Ascending aorta (tissue), 2 donors: ENCODE data around the gene ZC3H12A. TPM values are rescaled to one million over a fixed set of nuclear protein-coding genes. Genes with fewer than 3 reads are reported as not detected.

Experiments used
- DNase-seq, 2 donors: peaks; one replicate each; pipeline ENCODE4 v3.0.0-alpha.2; 2019; ENCODE audit warnings: low spot score in 2 of 2
- H3K27ac ChIP-seq, 2 donors: fragments of 200-600 bp; sonication (generic); one replicate each; pipeline ENCODE4 v1.5.1; 2016 to 2017; ENCODE audit warnings: mild to moderate bottlenecking in 1 of 2
- H3K27me3 ChIP-seq: fragments of 200-600 bp; sonication (generic); one replicate; pipeline ENCODE4 v1.5.1; 2017
- H3K36me3 ChIP-seq, 2 donors: fragments of 200-600 bp; sonication (generic); one replicate each; pipeline ENCODE4 v1.5.1; 2016
- H3K4me1 ChIP-seq, 2 donors: fragments of 200-600 bp; sonication (generic); one replicate each; pipeline ENCODE4 v1.5.1; 2016 to 2017; ENCODE audit warnings: mild to moderate bottlenecking in 1 of 2
- H3K4me3 ChIP-seq, 2 donors: fragments of 200-600 bp; sonication (generic); one replicate each; pipeline ENCODE4 v1.5.1; 2016 to 2017; ENCODE audit warnings: mild to moderate bottlenecking in 1 of 2
- H3K9me3 ChIP-seq, 2 donors: fragments of 200-600 bp; sonication (generic); one replicate each; pipeline ENCODE4 v1.5.1; 2016
- intact Hi-C: fragments of 100-400 bp; cut with DNase I; formaldehyde crosslinking; loops from one replicate; pipeline ENCODE4 v1.15.1; 2023
- total RNA-seq: library from RNA; depleted of rRNA; stranded (reverse); fragments of >200 nt; gene quantifications from one replicate; pipeline ENCODE4 v1.1.0, GENCODE V29; 2016
- TF ChIP-seq, protein P1 (sequence below), 3 experiments: fragments of 200-600 bp in 2 of 3; fragments of 450-650 bp in 1 of 3; sonication (generic) in 2 of 3; IDR thresholded peaks; one replicate each; pipeline ENCODE4 v1.5.1; 2016 to 2019; ENCODE audit warnings: antibody characterized with exemption in 3 of 3, mild to moderate bottlenecking in 1 of 3, moderate library complexity in 1 of 3

ZC3H12A gene
- total RNA-seq, 1 donor from 2014 or later = 12.8 TPM

DNA sequence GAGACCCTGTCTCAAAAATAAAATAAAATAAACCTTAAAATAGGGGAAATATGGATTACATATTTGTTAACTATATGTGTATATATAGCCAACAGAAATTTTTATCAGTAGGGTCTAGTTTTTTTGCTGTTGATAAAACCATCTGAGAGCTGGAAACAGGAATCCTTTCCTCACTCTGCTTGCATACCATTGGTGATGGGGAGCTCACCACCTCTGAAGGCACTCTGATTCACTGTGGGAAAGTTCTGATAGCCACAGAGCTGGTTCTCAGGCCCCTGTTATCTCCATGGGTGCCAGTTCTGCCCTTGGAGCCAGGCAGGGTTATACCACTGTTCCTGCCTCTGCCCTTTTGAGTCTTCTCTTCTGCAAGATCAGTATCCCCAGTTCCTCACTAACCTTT lies 17.8 kb upstream of the ZC3H12A start:
- TF ChIP-seq, protein P1, sequence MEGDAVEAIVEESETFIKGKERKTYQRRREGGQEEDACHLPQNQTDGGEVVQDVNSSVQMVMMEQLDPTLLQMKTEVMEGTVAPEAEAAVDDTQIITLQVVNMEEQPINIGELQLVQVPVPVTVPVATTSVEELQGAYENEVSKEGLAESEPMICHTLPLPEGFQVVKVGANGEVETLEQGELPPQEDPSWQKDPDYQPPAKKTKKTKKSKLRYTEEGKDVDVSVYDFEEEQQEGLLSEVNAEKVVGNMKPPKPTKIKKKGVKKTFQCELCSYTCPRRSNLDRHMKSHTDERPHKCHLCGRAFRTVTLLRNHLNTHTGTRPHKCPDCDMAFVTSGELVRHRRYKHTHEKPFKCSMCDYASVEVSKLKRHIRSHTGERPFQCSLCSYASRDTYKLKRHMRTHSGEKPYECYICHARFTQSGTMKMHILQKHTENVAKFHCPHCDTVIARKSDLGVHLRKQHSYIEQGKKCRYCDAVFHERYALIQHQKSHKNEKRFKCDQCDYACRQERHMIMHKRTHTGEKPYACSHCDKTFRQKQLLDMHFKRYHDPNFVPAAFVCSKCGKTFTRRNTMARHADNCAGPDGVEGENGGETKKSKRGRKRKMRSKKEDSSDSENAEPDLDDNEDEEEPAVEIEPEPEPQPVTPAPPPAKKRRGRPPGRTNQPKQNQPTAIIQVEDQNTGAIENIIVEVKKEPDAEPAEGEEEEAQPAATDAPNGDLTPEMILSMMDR (IDR thresholded peaks at IDR 0.05) = no peak
- H3K27ac ChIP-seq = peak overlapping the region in 1 of 2 donors; percentile 9
- DNase-seq = no peak
- no peaks in the 10 kb centered on the region for H3K9me3 ChIP-seq
- H3K27me3 ChIP-seq = no peaks in the 10 kb centered on the region
- no peak overlapping the region for H3K4me3 ChIP-seq
- no peaks in the 10 kb centered on the region for H3K4me1 ChIP-seq
- no peaks in the 10 kb centered on the region for H3K36me3 ChIP-seq
- intact Hi-C loops = no loop called here

DNA sequence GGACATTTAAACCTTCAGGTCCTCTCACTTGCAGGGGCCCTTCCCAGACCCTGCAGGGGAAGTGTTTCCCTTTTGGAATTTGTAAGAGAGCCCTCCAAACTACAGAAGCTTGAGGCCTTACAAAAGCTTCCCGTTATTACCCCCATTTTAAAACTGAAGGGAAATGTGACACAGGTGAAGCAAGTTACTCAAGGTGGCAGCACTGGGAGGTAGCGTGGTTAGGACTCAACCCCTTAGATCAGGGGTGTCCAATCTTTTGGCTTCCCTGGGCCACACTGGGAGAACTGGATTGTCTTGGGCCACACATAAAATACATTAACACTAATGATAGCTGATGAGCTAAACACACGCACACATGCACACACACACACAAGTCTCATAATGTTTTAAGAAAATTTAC lies 15.8 kb upstream of the ZC3H12A start:
- TF ChIP-seq, protein P1 (IDR thresholded peaks at IDR 0.05) = no peak
- Histone ChIP-seq H3K36me3 (no peaks in the 10 kb centered on the region), H3K27me3 (no peaks in the 10 kb centered on the region), H3K27ac (no peak overlapping the region), H3K4me1 (no peaks in the 10 kb centered on the region), H3K9me3 (no peaks in the 10 kb centered on the region), H3K4me3 (no peak overlapping the region)
- no peak for DNase-seq
- intact Hi-C loops = no loop called here

DNA sequence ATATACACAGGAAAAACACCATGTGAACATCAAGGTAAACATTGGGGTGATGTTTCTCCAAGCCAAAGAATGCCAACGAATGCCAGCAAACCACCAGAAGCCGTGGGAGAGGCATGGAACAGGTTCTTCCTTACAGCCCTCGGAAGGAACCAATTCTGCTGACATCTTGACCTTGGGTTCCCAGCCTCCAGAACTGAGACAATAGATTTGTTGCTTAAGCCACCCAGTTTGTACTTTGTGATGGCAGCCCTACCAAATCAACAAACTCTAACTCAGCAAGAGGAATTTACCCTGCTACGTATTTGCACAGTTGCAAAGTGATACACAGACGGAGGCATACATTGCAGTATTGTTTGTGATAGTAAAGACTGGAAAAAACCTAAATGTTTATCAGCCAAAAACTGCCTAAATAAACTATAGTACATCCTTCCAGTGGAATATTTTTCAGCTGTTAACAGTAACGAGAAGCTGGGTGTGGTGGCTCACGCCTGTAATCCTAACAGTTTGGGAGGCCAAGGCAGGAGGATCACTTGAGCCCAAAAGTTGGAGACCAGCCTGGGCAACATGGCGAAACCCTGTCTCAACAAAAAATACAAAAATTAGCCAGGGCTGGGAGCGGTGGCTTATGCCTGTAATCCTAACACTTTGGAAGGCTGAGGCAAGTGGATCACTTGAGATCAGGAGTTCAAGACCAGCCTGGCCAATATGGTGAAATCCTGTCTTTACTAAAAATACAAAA lies 12.5 kb upstream of the ZC3H12A start:
- TF ChIP-seq, protein P1 (IDR thresholded peaks at IDR 0.05) = no peak
- H3K4me3 ChIP-seq = no peak overlapping the region
- no peaks in the 10 kb centered on the region for H3K9me3 ChIP-seq
- H3K27ac ChIP-seq = no peak overlapping the region
- H3K27me3 ChIP-seq = no peaks in the 10 kb centered on the region
- H3K36me3 ChIP-seq = peaks cover 0 to 3% of the 10 kb centered on the region in 2 donors
- intact Hi-C loops = no loop called here
- H3K4me1 ChIP-seq = no peaks in the 10 kb centered on the region
- DNase-seq = no peak

DNA sequence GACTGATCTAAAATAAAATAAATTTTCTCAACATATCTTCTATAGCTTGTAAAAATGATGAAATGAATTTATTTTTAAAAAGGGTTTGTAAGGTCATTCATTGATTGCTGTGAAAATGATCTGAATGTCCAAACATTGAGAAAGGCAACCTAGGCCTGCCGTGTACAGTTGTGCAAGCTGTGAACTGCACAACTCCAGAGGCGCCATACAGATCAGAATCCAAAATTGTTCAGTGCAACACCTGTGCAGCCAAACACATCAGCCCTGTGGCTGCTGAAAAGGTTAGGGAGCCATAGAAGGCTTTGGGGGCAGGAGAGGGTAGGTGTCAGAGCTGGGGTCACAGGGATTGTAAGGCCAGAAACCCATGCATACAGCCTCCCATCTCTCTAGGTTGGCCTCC lies 9.9 kb upstream of the ZC3H12A start:
- Histone ChIP-seq H3K9me3 (no peaks in the 10 kb centered on the region), H3K27me3 (no peaks in the 10 kb centered on the region), H3K4me1 (no peaks in the 10 kb centered on the region), H3K27ac (no peak overlapping the region), H3K36me3 (peaks cover 0 to 3% of the 10 kb centered on the region in 2 donors), H3K4me3 (no peak overlapping the region)
- TF ChIP-seq, protein P1 (IDR thresholded peaks at IDR 0.05) = no peak
- intact Hi-C loops = no loop called here
- no peak for DNase-seq

DNA sequence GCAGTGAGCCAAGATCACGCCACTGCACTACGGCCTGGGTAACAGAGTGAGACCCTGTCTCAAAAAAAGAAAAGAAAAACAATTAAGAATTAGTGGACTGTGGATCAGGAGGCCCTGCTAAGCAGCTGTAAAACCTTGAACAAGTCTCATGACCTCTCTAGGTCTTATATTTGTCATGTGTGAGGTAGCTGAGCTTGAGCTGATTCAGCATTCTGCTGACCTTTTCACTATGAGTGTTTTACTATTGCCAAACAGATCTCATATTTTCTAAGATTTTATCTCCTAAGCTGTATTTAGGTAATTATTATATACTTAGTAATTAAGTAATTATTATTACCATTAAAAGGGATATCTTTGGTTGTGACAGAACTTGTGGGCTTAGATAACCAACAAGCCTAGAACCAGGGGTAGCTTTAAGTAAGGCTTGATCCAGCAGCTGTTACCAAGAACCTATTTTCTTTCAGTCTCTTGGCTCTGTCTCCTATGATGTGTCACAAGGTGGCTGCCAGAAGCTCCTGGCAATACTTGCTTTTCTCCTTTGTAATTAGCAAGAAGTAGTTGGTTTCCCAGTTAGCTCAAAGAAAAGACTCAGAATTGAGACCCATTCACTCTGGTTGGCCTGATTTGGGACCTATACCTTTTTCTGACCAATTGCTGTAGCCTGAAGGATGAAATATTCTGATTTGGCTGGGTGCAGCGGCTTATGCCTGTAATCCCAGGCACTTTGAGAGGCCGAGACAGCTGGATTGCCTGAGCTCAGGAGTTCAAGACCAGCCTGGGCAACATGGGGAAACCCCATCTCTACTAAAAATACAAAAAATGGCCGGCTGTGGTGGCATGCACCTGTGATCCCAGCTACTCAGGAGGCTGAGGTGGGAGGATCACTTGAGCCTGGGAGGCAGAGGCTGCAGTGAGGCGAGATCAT lies 8.5 kb upstream of the ZC3H12A start:
- no peak overlapping the region for H3K4me3 ChIP-seq
- H3K4me1 ChIP-seq = peaks cover 4% of the 10 kb centered on the region in 2 donors
- peak overlapping the region in 1 of 2 donors; percentile 31 for H3K27ac ChIP-seq
- intact Hi-C loops = no loop called here
- TF ChIP-seq, protein P1 (IDR thresholded peaks at IDR 0.05) = no peak
- no peak for DNase-seq
- no peaks in the 10 kb centered on the region for H3K27me3 ChIP-seq
- H3K9me3 ChIP-seq = no peaks in the 10 kb centered on the region
- peaks cover 0 to 3% of the 10 kb centered on the region in 2 donors for H3K36me3 ChIP-seq
